Epidermal melanocyte (primary cell): Measurements from ENCODE around the gene GRM2.

Experiments used
- DNase-seq: peaks from one replicate; pipeline ENCODE4 v3.0.0; 2011; ENCODE audit warnings: low spot score; ENCODE audit not compliant: insufficient read length

GRM2 gene

GRCh38 chr3:51706788-51707731 lies at the start of gene GRM2:
Gene GRM2 (plus strand): TSS chr3:51707068. CDS start chr3:51708984, 1,916 bp downstream.
- DNase-seq: peak; percentile 91

- no peak for DNase-seq
Measured at GRCh38 chr3:51657234-51657633, 49.6 kb upstream of the GRM2 start.

DNA sequence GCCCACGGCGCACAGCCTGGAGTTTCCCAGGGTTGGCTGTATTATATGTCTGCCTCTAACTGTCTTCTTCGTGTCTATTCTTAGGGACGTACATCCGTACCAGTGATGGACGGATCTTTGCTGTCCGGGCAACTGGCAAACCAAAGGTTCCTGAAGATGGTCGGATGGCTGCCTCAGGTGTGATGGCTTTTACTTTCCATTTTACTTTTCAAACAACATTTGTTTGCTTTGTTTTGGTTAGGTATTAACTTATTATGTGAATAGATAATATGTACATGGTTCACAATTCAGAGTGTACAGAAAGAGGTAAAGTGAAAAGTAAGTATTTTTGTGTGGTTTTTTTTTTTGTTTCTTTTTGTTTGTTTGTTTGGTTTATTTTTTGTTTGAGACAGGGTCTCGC lies 46.9 kb upstream of the GRM2 start:
- no peak for DNase-seq

GRCh38 chr3:51662456-51662855 lies 44.4 kb upstream of the GRM2 start:
- DNase-seq: no peak

- DNase-seq: no peak
Measured at GRCh38 chr3:51668756-51669155, 38.1 kb upstream of the GRM2 start.

GRCh38 chr3:51669241-51670052 lies 37.4 kb upstream of the GRM2 start:
- peak; percentile 58 for DNase-seq

DNA sequence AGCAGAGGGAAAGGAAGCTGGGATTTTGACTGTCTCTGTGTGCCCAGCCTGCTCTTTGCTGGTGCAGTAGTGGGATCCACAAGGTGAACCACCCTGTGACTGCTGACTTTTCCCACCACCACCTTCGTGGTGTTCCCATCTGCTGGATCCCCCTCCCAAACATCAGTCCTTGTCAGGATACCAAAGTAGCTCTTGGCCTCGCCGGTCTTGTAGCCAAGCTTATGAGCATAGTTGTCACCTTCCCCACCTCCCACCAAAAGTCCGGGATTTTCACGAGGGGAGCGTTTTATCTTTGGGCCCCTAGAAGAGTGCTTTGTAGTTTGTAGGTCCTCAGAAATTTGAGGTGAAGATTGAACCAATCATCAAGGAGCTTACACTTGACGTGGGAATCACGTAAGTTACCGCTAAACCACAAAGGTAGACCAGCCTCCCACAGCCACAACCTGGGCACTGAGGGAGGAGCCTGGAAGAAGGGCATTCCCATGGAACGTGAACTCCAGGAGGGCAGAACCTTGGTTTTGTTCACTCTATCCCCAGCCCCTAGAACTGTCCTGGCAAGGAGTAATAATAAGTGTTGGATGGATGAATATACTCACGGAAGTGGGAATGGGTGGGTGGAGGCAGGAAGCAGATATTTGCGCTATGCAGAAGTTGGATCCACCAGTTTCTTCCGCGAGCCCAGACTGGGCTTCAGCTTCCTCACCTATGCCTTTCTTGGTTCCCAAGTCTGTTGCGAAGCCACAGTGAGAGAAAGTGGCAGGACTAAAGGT lies 36.6 kb upstream of the GRM2 start:
- no peak for DNase-seq

DNA sequence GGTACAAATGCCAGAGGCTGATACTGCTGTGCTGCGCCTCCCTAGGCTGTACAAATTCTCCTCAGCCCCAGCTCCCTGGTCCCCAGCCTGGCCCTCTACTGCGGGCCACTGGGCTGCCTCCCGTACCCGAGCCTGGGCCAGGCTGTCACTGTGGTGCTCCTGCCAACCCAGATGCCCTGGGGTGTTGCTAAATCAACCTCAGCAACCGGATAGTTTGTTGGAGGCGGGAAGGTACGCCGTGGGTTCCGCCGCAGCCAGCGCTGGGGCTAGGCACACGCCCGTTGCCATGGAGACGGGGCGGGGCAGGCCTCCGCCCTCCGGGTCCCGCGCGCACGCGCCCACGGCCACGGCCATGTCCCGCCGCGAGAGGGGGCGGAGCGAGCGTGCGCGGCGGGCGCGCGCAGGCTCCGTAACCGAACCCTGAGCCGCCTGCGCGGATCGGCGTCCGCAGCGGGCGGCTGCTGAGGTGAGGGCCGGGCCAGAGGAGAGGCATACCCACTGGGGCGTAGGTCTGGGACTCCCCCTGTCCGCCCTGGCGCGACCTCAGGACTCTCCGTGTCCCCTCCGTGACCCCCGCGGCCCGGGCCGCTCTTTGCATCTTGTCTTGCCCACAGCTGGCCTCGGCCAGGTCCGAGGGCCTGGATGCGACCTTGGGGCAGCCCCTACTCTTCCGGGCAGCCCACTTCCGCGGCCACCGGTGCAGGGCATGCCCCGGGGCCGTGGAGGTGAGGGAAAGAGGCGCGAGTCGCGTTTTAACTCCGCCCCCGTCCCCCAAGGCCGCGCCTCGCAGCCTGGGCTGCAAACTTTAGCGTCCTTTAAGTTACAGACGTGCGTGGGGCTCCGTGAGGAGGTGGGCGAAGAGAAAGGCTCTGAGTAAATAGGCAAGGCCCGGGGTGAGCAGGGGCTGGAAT lies 35.8 kb upstream of the GRM2 start, which contains the start of gene TEX264:
TSS of gene TEX264 (plus strand) at position 430 of the 911 bp plus-strand sequence. CDS start 3,053 bp downstream, outside the sequence.
- peak; percentile 89 for DNase-seq

- peak; percentile 59 for DNase-seq
Measured at GRCh38 chr3:51671734-51672475, 35.0 kb upstream of the GRM2 start.

- DNase-seq: peak; percentile 46
Measured at GRCh38 chr3:51673181-51673801, 33.6 kb upstream of the GRM2 start.

- DNase-seq: no peak
Measured at GRCh38 chr3:51673802-51674654, 32.8 kb upstream of the GRM2 start.

- no peak for DNase-seq
Measured at GRCh38 chr3:51675201-51675611, 31.7 kb upstream of the GRM2 start.

- DNase-seq: no peak
Measured at GRCh38 chr3:51676102-51676640, 30.7 kb upstream of the GRM2 start.

GRCh38 chr3:51677358-51677757 lies 29.5 kb upstream of the GRM2 start:
- DNase-seq: no peak

DNA sequence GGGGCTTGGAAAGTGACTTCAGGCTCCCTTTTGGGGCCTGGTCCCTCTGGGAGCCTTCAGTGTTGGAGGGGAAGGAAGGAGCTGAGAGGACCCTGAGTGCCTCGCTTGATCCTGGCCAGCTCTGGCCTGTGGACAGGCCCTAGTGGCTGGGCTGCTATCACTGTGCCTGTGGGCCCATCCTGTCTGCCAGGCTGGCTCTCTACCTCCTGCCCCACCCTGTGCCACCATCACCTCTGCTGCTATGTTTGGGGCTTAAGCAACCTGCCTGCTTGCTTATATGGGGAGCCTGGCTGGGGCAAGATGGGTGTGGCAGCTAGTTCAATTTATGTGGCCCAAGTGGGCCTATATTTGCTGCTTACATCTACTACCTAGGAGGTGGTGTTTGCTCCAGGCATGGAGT lies 28.7 kb upstream of the GRM2 start:
- no peak for DNase-seq

DNA sequence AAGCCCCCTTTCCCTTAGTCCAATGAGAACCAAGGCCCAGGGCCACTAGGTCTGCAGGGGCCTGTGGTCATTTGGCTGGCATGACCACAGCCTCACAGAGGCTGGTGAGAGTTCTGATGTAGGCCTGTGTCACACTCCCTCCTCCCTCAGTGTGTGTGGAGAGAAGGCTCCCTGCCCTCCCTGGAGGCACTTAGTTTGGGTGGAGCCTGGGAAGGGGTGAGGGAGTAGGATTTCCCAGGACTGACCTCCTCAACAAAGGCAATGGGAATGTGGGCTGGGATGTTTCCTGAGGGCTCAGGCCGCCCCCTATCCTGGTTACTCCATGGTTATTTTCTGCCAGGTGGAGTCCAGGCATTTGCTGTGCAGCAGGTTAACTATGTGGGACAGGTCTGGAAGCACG lies 28.2 kb upstream of the GRM2 start:
- no peak for DNase-seq

GRCh38 chr3:51679318-51679717 lies 27.6 kb upstream of the GRM2 start:
- DNase-seq: no peak

GRCh38 chr3:51679777-51680176 lies 27.1 kb upstream of the GRM2 start:
- DNase-seq: no peak
